GM19035 (cell line): ENCODE data around the gene SPATA24.
"Not testable (repeated sequence)": the region's sequence is repeated elsewhere in the genome, so short reads cannot be mapped to it uniquely, and the experiment has no call there.

Experiments used
- ATAC-seq: cut with Tn5 transposase; IDR thresholded peaks from one replicate; pipeline ENCODE4 v1.9.1; 2021; ENCODE audit not compliant: unreplicated experiment

SPATA24 gene

DNA sequence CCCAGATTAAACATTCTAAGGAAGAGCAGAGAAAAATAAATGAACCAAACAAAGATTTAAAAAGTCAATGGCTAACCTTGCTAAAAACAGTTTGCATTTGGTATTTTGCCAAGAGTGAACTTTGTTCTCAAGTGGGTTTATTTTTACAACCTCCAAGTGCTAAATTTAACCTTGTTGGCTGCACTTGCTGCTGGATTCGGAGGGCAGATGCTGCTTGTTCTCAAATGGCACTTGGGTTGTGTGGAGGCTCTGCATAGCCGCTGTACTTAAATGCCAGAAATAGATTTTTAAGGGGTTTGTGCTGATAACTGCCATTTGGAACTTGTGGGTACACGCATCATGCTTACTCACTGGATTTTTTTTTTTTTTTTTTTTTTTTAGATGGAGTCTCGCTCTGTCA is 13.3 kb upstream of the SPATA24 start:
- no peak for ATAC-seq

DNA sequence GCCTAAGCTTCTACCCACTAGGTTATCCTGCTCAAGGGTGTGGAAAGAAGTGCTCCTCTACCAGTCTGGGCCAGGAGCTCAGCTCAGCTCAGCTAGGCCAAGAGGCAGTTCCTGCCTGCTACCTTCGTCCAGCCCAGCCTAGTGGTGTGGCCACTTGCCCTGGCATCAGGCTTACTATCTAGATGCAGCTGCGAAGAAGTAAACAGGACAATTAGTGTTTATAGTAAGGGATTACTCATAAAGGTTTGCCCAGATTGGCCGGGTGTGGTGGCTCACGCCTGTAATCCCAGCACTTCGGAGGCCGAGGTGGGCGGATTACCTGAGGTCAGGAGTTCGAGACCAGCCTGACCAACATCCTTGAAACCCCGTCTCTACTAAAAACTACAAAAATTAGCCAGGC is 12.8 kb upstream of the SPATA24 start:
- ATAC-seq: no peak

DNA sequence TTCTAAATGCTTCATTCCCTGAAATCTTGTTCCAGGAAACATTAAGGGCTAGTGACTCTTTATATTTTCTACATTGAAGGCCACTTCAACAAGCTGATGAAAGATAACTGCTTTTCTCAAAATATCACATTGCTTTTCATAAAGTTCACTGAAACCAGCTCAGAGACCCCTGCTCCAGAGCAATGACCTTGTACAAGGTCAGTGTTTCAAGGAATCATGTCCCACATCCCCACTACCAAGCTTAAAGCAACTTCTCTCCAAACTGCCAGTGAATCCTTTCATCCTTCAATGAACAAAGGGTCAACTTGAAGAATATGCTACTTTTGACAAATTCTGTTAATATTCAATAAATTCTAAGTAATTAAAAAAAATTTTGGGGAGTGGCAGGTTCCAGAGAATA is 12.0 kb upstream of the SPATA24 start:
- ATAC-seq: no peak

DNA sequence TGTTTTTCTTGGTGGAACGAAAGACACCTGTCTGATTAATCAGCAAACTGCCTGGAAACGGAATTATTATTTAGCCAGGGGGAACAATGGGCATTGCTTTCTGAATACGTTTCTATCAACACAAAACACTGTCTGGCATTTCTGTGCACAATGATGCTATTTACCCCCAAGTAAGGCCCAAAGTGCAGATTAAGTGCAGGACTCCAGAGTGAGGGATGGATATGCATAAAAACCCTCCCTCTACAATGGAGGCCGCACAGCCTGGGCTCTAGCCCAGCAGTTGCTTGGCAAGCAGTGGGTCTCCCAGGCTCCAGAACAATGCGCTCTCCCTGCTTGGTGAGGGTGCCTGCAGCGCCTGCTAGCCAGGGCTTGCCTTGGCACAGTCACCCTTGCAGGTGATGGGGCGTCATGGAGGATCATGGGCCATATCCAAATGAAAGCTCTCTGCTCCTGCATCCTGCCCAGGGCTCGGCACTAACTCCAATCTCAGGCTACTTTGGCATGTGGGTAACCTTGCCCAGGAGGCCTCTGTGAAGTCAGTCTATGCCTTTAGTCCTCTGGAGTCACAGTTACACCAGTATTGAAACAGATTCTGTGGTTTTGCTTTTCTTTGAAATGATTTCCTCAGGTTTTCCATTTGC is 11.5 kb upstream of the SPATA24 start:
- ATAC-seq: no peak

DNA sequence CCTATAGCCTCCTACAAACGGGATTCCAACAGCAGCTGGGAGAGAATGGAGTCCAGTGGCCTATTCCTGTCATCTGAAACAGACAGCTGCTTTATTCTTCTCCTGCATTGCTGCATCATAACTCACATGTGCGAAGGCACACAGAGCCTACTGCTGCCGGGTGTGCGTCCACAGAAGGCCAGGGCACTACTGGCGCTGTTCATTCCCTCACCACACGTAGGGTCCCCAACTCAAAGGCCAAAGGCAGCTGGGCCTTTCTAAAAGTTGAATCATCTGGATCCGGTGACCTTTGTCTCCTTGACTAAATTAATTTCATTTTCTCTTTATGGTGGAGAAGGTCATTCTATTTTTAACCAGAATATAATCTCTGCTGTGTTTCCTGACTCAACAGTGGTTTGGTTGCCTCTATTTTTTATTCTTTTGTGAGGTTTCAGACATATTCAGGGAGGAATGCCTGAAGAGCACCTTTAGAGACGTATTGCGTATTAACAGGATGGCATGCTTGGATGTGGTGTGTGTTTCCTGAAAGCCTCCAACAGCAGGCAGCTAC is 10.8 kb upstream of the SPATA24 start:
- ATAC-seq: no peak

DNA sequence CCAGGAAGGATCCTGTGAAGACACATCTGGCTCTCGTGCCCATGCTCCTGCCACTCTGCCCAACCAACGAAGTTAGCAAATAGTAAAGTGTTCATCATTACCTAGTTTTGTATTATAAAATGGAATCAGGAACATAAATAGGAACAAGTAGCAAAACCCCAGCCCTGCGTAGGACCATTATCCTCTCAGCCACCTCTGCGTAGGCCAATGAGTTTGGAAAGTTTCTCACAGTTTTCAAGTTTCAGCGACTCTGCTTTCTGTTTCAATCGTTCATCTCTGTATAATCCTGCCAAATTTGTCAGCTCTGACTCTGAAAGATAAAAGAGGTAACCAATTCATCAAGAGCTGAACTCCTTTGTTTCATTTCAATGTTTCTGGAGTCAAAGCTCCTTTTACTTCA is 10.1 kb upstream of the SPATA24 start:
- ATAC-seq: peak; percentile 65

DNA sequence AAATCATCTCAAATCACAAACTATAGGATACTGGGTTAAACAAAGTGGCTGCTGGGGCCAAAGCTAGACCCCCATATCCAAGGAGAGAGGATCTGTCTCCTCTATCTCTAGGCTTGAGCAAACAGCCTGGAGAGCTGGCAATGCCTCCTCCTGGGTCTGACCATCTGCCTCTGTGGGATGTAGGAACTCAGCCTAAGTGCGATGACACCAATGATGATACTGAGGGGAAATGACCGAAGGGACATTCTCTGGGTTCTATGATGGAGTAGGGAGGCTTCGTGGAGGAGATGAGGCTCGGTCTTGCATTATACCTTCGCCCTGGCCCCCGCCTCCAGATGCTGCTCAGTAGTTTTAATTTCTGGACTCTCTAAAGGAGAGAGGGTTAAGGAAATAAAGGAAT is 9.3 kb upstream of the SPATA24 start:
- no peak for ATAC-seq

DNA sequence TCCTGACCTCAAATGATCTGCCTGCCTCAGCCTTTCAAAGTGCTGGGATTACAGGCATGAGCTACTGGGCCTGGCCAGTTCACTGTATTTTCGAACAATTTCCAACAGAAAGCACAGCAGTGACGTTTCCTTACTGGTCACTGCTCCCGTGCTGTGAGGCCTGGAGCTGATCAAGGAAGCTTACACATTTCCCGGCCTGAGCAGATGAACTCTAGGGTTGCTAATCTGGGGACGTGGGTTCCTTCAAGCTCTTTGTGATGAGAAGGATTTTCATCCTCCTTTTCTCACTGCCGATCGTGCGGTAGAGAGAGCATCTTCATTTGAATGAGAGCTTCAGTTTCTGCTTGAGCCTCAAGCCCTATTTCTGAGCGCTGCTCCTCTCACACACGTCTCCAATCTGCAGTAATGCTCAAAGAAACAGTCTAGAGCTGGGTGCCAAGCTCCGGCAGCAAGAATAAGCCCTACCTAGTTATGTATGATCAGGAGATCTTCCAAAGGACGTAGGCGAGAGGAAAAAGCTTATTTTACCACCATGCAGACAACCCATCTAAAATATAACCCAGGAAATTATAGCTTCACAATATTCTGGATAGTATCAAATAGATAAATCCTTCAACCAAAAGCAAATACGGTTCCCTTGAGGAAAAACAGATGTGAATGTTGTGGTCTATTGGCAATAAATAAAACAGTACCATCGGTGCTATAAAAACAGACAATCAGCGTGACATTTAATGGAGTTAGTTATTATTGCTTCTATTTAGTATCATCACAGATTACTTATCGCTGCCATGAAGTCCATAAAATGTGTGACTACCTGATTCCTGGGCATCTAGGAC is 7.3 kb upstream of the SPATA24 start:
- no peak for ATAC-seq

DNA sequence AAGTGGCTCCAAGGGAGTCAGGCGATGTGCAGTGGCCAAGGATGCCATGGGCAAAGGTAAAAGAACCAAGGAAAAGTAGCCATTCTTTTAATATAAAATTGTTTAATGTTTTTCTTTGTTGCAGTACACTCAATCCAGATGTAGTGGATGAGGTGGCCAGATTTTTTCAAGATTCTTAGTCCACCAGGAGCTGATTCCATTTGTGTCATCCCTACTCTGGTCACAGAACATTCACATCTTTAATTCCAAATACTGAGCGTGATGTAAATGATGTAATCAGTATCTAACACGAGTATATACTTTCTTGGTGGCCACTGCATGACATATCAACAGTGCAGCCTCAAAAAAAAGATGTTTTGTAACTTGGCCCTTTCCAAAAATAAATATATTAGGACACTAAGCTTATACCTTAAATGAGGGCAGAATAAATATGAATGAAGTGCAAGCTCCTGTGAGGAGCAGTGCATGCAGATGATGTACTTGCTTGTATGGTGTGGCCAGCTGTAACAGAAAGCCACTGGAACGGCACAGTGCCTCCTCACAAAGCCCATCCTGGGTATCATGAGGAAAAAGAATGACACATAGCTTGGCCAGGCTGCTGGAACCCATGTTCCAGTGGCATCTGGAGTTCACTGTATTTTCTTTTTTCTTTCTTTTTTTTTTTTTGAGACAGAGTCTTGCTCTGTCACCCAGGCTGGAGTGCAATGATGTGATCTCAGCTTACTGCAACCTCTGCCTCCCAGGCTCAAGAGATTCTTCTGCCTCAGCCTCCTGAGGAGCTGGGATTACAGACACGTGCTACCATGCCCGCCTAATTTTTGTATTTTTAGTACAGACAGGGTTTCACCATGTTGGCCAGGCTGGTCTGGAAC is 6.5 kb upstream of the SPATA24 start:
- ATAC-seq: no peak

DNA sequence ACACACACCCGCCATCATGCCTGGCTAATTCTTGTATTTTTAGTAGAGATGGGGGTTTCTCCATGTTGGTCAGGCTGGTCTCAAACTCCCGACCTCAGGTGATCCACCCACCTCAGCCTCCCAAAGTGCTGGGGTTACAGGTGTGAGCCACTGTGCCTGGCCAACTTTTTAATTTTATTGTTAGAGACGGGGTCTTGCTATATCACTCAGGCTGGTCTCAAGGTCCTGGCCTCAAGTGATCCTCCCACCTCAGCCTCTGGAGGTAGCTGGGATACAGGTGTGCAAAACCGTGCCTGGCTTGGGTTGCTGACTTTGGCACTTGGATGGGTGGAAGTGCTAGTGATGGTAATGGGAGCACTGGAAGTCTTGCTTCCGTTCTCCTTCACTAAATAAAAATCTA is 5.2 kb upstream of the SPATA24 start:
- not testable (repeated sequence) for ATAC-seq

DNA sequence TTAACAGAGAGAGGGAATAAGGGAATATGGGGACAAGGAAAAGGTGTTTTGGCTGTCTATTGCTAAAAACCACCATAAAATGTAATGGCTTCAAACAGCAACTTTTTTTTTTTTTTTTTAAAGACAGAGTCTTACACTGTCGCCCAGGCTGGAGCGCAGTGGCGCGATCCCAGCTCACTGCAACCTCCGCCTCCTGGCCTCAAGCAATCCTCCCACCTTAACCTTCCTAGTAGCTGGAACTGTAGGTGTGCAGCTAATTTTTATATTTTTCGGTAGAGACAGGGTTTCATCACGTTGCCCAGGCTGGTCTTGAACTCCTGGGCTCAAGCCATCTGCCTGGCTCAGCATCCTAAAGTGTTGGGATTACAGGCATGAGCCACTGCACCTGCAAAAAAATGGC is 4.3 kb upstream of the SPATA24 start:
- ATAC-seq: no peak

DNA sequence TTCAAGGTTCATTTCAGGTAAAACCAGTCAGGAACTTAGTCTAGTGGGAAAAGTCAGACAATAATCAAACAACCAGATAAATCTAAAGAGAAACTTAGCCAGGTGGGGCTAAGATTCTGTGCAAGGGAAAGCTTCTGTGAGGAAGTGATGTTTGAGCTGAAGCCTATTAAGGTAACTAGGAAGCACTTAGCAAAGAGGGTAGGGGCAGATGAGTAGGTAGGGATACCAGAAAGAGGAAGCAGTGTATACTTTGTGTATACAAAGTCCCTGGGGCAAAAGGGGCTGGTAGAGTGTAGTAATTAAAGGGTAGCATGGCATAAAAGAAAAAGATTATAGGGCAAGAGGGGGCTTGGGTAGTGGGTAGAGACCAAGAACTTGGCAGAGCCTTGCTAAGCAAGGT is 3.6 kb upstream of the SPATA24 start:
- no peak for ATAC-seq

DNA sequence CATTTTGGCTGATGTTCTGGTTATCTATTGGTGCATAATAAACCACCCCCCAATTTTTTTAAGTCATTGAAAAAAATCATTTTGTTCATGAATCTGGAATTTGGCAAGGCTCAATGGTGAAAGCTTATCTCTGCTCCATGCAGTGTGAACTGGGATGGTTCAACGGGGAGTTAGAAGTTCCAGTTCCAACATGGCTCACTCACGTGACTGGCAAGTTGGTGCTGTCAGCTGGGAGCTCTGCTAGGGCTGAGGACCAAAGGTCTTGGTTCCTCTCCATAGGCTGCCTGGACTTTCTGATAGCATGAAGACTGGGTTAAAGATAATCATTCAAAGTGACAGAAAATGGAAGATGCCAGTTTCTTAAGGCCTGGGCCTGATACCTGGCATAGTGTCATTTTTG is 3.1 kb upstream of the SPATA24 start:
- no peak for ATAC-seq

DNA sequence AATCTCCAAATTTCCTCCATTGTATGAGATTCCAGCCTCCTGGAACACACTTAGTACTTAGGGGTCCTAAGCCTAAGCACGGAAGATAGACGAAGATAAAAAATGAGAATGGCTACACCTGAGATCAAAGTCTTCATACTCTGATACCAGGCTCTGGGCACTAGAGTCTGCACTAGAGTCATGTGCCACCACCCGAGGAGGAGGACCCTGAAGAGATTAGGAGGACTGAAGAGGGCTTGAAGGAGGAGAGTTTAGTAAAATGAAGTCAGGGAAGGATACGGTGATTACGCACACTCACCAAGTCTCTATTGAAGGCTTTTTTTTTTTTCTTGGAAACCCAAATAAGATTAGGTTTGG is 573 bp upstream of the SPATA24 start:
- no peak for ATAC-seq

DNA sequence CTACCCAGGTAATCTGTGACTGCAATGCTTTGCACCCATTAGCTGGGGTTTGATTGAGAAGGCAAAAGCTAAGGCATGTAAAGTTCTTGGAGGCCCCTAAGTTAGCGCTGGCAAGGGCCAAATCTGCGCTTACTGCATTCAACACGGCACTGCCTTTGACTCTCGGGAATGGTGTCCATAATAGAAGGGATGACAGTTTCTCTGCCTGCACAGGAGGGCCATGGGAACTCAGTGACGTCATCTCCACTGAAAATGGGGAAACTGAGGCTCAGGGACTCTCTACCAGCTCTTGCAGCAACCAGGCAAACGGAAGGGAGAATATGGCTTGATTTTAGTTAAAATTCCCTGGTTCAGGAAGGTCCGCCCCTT is 487 bp downstream of the SPATA24 start:
- peak; percentile 0 for ATAC-seq

DNA sequence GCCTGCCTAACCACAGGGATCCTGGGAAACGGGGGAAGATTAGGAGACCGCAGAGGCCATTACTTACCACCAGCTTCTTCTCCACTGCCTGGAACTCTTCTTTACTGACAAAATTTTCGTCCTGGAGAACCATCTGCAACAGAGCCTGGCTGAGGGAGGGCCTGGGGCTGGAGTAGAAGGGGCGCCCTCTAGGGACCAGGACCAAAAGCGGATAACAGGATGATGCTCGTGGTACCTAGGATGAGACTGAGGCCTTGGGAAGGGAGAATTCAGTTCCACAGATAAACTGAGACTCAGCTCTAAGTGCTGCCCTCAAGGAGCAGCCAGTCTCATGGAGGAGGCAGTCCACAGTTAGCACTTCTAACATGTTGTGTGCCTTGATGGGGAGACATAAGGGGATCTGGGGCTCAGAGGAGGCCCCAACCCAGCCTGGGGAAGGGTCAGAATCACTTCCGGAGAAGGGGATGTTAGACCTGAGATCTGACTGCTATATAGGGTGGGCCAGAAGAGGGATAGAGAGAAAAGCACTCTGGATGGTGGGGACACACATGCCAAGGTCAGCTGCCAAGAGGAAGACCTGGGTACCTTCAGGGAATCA is 1.2 kb downstream of the SPATA24 start:
- ATAC-seq: no peak

DNA sequence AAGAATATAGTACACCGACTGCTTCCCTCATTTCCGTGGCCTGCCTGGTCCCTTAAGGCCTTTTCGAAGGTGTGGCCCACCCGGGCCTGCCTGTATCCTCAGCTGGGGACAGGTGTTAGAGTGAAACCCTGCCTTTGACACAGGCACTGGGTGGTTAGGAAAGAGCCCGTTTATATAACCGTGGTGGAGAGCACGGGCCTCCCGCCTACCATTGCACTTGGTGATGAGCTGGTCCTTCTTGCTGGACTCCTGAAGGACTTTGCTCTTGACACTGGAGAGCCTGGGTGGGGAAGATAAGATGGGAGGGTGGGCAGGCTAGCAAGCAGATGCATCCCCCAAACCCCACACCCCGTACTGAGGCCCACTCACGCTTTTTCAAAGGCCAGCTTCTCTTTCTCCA is 2.3 kb downstream of the SPATA24 start:
- no peak for ATAC-seq

DNA sequence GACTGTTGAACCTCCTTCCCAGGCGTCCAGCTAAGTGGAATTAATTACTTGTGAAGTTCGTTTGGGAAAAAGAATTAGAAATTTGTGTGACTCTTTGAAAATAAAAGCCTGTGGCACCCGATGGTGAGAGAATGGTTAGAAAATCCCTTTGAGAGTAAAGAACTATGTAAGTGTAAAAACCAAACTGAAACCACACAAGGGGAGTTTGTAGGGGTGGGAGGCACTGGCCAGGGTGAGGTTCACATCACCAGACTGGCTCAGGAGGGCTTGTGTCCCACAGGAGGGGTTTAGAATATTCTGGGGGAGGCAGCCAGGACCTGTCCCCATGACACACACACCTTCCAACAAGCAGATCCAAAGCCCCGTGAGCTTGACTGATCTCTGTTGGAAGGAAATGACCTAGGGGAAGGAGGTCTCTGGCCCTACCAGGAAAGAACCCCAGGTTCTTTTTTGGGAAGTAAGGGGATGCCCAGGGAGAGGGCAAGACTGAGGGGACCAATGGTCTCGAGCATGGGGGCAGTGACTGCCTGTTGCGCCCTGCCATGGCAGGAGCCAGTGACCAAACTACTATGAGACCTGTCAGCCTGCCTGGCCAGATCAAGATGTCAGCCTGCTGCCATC is 4.3 kb downstream of the SPATA24 start:
- no peak for ATAC-seq

DNA sequence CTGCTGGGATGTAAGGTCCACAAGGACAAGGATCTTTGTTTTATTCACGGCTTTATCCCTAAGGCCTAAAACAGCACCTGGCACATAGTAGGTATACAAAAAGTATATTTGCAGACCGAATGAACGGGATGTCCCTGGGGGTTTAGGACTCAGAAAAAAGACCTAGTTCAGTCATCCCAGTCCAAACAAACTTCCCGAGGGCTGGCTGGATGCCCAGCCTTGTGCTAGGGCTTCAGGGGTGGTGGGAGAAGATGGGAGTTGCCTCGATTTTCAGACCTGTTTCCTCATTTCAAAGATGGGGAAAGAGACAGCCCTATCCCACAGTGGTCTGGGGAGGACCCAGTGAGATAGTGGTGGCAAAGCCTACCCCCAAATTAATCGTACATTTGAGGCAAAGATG is 6.0 kb downstream of the SPATA24 start:
- ATAC-seq: no peak

DNA sequence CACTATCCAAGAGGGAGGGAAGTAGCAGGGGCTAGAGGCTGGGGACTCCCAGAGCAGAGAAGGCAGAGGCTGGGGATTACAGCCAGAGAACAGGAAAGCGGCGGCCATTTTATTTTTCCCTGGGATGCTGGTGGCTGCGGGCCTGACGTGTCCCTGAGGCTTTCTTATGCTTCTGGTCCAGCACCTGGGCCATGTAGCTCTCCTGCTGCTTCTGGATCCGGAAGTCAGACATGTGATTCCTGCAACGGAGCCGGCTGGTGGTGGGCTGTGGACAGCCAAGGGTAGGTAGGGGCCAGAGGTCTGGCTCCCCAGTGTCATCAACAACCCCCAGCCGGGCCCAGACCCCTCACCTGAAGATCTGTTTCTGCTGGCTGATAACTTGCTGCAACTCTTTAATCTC is 7.2 kb downstream of the SPATA24 start:
- ATAC-seq: no peak
